PC-3 (cell line): ENCODE data around the gene PRDX5. TPM values are rescaled to one million over a fixed set of nuclear protein-coding genes. Genes with fewer than 3 reads are reported as not detected.

Experiments
- ATAC-seq: fragments of 200-7000 bp; cut with Tn5 transposase; 2 replicates; pipeline ENCODE4 v1.9.1; 2020; ENCODE audit warnings: mild to moderate bottlenecking, moderate library complexity
- BruUV-seq: library from RNA; stranded (reverse); fragments of 400-500 nt; replicated peaks from 2 replicates; lab custom pipeline; 2021; lab: Mats Ljungman, UMichigan
- CTCF ChIA-PET: fragments of 300-600 bp; sonication (Branson Sonifier 250); formaldehyde crosslinking; loops from one replicate; lab custom pipeline; 2022; ENCODE audit warnings: antibody characterized with exemption; lab: Charles Lee
- POLR2A ChIA-PET: fragments of 300-600 bp; sonication (Branson Sonifier 250); formaldehyde crosslinking; loops from one replicate; lab custom pipeline; 2022; ENCODE audit warnings: antibody characterized with exemption; ENCODE audit not compliant: unreplicated experiment; lab: Charles Lee
- DNase-seq: peaks from one replicate; pipeline ENCODE4 v3.0.0-alpha.2; 2015
- H2AFZ ChIP-seq: fragments of 300-600 bp; sonication (generic); 2 replicates; pipeline ENCODE4 v1.6.0; 2016; ENCODE audit warnings: antibody characterized with exemption, low read length
- H3F3A ChIP-seq: fragments of 300-600 bp; sonication (generic); one replicate; pipeline ENCODE4 v1.6.0; 2017; ENCODE audit warnings: antibody characterized with exemption, low read length, control low read depth, mild to moderate bottlenecking; ENCODE audit not compliant: unreplicated experiment
- H3K27ac ChIP-seq: fragments of 300-600 bp; sonication (generic); 2 replicates; pipeline ENCODE4 v1.5.1; 2016; ENCODE audit warnings: mild to moderate bottlenecking, low read length
- H3K27me3 ChIP-seq: fragments of 300-600 bp; sonication (generic); 2 replicates; pipeline ENCODE4 v1.6.1; 2016; ENCODE audit warnings: low read length, mixed read lengths
- H3K36me3 ChIP-seq: fragments of 300-600 bp; sonication (generic); 2 replicates; pipeline ENCODE4 v1.6.1; 2016; ENCODE audit warnings: low read depth, mixed run types, low read length, mixed read lengths
- H3K4me1 ChIP-seq: fragments of 300-600 bp; sonication (generic); 2 replicates; pipeline ENCODE4 v1.5.1; 2016; ENCODE audit warnings: low read length; ENCODE audit not compliant: insufficient read depth
- H3K4me2 ChIP-seq: fragments of 300-600 bp; sonication (generic); 2 replicates; pipeline ENCODE4 v1.6.0; 2016; ENCODE audit warnings: low read length
- H3K4me3 ChIP-seq: fragments of 300-600 bp; sonication (generic); 2 replicates; pipeline ENCODE4 v1.5.1; 2016; ENCODE audit warnings: mild to moderate bottlenecking, low read length, mixed read lengths
- H3K79me2 ChIP-seq: fragments of 300-600 bp; sonication (generic); 2 replicates; pipeline ENCODE4 v1.6.1; 2017; ENCODE audit warnings: low read length, mixed read lengths
- H3K9ac ChIP-seq: fragments of 300-600 bp; sonication (generic); 2 replicates; pipeline ENCODE4 v1.6.0; 2016; ENCODE audit warnings: mild to moderate bottlenecking, low read length
- H3K9me2 ChIP-seq: fragments of 300-600 bp; sonication (generic); replicated peaks from 2 replicates; pipeline ENCODE4 v1.6.1; 2016; ENCODE audit warnings: mixed run types, low read length, mixed read lengths
- H3K9me3 ChIP-seq: fragments of 300-600 bp; sonication (generic); 2 replicates; pipeline ENCODE4 v1.6.1; 2016; ENCODE audit warnings: low read length, mixed read lengths
- H4K20me1 ChIP-seq: fragments of 300-600 bp; sonication (generic); 2 replicates; pipeline ENCODE4 v1.6.1; 2016; ENCODE audit warnings: low read length, mixed read lengths
- CTCF ChIP-seq: fragments of 300-600 bp; sonication (generic); conservative IDR thresholded peaks from 2 replicates; pipeline ENCODE4 v1.5.1; 2017; ENCODE audit warnings: antibody characterized with exemption, low read depth, mild to moderate bottlenecking, low read length
- EZH2 ChIP-seq: fragments of 300-600 bp; sonication (generic); IDR thresholded peaks from one replicate; pipeline ENCODE4 v1.6.1; 2017; ENCODE audit warnings: antibody characterized with exemption, mild to moderate bottlenecking, low read length; ENCODE audit not compliant: unreplicated experiment
- EZH2phosphoT487 ChIP-seq: fragments of 300-600 bp; sonication (generic); IDR thresholded peaks from 2 replicates; pipeline ENCODE4 v1.6.1; 2018; ENCODE audit warnings: mild to moderate bottlenecking, antibody characterized with exemption, low read length, borderline replicate concordance
- intact Hi-C: fragments of 100-400 bp; cut with micrococcal nuclease; formaldehyde crosslinking; loops from 2 replicates; pipeline ENCODE4 v1.9.0; 2023
- total RNA-seq: library from RNA; depleted of rRNA; stranded (reverse); fragments of >200 nt; gene quantifications from 2 replicates; pipeline ENCODE4 v1.2.3, GENCODE V29; 2014

The PRDX5 gene
- total RNA-seq, 1 experiment from 2014 or later: 467 TPM

DNA sequence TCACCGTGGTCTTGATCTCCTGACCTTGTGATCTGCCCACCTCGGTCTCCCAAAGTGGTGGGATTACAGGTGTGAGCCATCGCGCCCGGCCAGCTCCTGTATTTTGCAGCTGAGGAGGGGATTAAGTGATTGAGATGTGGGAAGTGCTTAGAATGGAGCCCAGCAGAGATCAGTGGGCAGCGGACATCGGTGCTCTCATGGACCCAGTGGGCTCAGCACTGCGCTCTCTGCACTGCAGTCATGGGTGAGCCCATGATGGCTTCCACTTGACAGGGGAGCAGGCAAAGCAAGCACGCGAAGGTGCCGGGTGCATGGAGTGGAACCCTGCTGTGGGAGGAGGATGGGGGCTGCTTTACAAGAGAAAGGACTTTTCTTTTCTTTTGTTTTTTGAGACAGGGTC lies 13.0 kb downstream of the PRDX5 start:
- no peak overlapping the region for H2AFZ ChIP-seq
- no peak overlapping the region for H3K4me3 ChIP-seq
- no peaks in the 10 kb centered on the region for H3K36me3 ChIP-seq
- no TSS peak for BruUV-seq
- H3K4me2 ChIP-seq: peak overlapping the region; percentile 71; the same call in 1 of the 2 replicates
- H3K27me3 ChIP-seq: no peaks in the 10 kb centered on the region
- POLR2A ChIA-PET: interaction anchor here (2.4 kb wide), 1 partner anchor 13 kb away, joined by 18 read pairs; the partner anchor contains the start of genes PRDX5 and TRMT112
- DNase-seq (no peak), ATAC-seq (no peak)
- intact Hi-C loops: no loop called here
- peaks cover 5% of the 10 kb centered on the region for H3F3A ChIP-seq
- H3K9ac ChIP-seq: no peak overlapping the region
- no peak for TF ChIP-seq CTCF
- TF ChIP-seq EZH2: no peak
- no peak for TF ChIP-seq EZH2phosphoT487
- H3K9me3 ChIP-seq: no peaks in the 10 kb centered on the region
- H3K9me2 ChIP-seq: no peaks in the 10 kb centered on the region
- H3K79me2 ChIP-seq: no peaks in the 10 kb centered on the region
- H3K27ac ChIP-seq: no peak overlapping the region
- CTCF ChIA-PET: interaction anchor here (0.6 to 2.8 kb wide), 5 partner anchors 12 to 79 kb away, joined by 6 to 78 read pairs (median 13); partner anchors contain the start of genes ESRRA, PRDX5 and TRMT112
- peaks cover 37% of the 10 kb centered on the region for H3K4me1 ChIP-seq
- H4K20me1 ChIP-seq: no peaks in the 10 kb centered on the region

DNA sequence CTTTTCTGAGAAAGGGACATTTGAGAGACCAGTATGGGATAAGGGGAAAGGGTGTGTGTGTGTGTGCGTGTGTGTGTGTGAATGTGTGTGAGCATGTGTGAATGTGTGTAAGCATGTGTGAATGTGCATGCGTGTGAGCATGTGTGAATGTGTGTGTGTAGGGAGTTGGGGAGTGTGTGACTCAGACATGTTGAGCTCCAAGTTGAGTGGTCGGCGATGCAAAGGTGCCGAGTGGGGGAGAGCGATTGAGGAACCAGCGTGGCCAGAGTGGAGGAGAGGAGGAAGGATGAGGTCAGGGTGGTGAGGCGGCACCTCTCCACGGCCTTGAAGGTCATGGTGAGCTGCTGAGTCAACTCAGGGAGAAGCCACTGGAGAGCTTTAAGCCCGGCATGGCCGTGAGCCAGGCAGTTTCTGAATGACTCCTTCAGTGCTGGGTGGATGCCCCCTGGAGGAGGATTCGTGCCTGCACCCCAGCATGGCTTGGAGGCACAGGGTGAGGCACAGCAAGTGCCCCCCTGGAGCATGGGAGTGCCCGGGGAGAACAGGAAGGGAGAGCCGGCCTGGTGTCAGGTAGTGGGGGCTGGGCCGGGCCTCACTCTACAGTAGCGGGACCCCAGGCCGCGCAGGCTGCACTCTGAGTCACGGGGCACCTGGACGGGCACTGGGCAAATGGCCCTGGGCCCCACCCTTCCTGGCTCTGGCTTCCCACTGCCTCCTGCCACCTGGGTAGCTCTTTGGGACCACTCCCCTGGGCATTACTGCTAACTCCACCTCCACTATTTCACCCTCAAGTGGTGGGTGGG lies 13.8 kb downstream of the PRDX5 start:
- CTCF ChIA-PET: interaction anchor here (0.6 to 2.8 kb wide), 13 partner anchors 11 to 771 kb away, joined by 3 to 78 read pairs (median 4); partner anchors contain the start of genes CATSPERZ, ESRRA, PRDX5 and TRMT112
- Histone ChIP-seq H3K4me2 (peak overlapping the region; percentile 71), H3K9me2 (no peaks in the 10 kb centered on the region), H3K4me1 (peaks cover 37% of the 10 kb centered on the region), H3K9me3 (no peaks in the 10 kb centered on the region), H3K27me3 (no peaks in the 10 kb centered on the region), H3K9ac (peak overlapping the region; percentile 65), H3K4me3 (peak overlapping the region; percentile 22; the same call in 1 of the 2 replicates), H3K36me3 (no peaks in the 10 kb centered on the region), H3K79me2 (no peaks in the 10 kb centered on the region), H4K20me1 (no peaks in the 10 kb centered on the region), H3F3A (peaks cover 5% of the 10 kb centered on the region), H2AFZ (peak overlapping the region; percentile 76), H3K27ac (peak overlapping the region; percentile 88)
- TF ChIP-seq CTCF (peak; percentile 85), EZH2phosphoT487 (no peak)
- no TSS peak for BruUV-seq
- DNase-seq (peak; percentile 96), ATAC-seq (peak; percentile 56)
- intact Hi-C loops: no loop called here
- POLR2A ChIA-PET: interaction anchor here (0.6 to 2.4 kb wide), 2 partner anchors 14 to 62 kb away, joined by 3 to 18 read pairs; partner anchors contain the start of genes PRDX5 and TRMT112

DNA sequence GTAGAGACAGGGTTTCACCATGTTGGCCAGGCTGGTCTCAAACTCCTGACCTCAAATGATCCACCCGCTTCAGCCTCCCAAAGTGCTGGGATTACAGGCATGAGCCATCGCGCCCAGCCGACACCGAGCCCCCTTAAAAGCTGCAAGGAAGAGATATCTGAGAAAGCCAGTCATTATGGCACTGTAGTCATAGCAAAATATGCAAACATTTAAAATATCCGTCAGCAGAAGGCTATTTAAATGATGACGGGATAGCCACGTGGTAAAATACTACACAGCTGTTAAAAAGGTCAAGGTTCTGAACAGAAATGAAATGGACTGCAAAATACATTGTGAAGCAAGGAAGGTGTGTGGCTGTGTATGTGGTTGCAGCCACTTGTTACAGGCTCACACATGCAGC lies 15.6 kb downstream of the PRDX5 start:
- no TSS peak for BruUV-seq
- Histone ChIP-seq H3K9ac (no peak overlapping the region), H3K4me2 (no peak overlapping the region), H2AFZ (no peak overlapping the region), H3K36me3 (no peaks in the 10 kb centered on the region), H3K9me3 (no peaks in the 10 kb centered on the region), H3K79me2 (no peaks in the 10 kb centered on the region), H3K4me1 (peaks cover 37% of the 10 kb centered on the region), H3F3A (peaks cover 5% of the 10 kb centered on the region), H3K27ac (no peak overlapping the region), H3K27me3 (no peaks in the 10 kb centered on the region), H3K9me2 (no peaks in the 10 kb centered on the region), H3K4me3 (no peak overlapping the region), H4K20me1 (no peaks in the 10 kb centered on the region)
- intact Hi-C loops: no loop called here
- ChIA-PET CTCF (interaction anchor here (2.8 kb wide), 1 partner anchor 16 kb away, joined by 78 read pairs; the partner anchor contains the start of genes PRDX5 and TRMT112), POLR2A (no interaction called here)
- no peak for ATAC-seq
- DNase-seq: no peak
- TF ChIP-seq CTCF: no peak
- no peak for TF ChIP-seq EZH2phosphoT487
- no peak for TF ChIP-seq EZH2
